Endothelial cell of umbilical vein (primary cell): ENCODE measurements around the gene ZNF831. TPM values are rescaled to one million over a fixed set of nuclear protein-coding genes. Genes with fewer than 3 reads are reported as not detected.

Experiments used
- BruUV-seq: library from RNA; stranded (reverse); fragments of 400-500 nt; replicated peaks from 2 replicates; lab custom pipeline; 2021; lab: Mats Ljungman, UMichigan
- CTCF ChIA-PET: fragments of 300-600, 350-600 bp; sonication (Branson Sonifier 250); formaldehyde crosslinking; loops from one replicate; lab custom pipeline; 2021; ENCODE audit warnings: antibody characterized with exemption, inconsistent platforms; lab: Charles Lee
- POLR2A ChIA-PET: fragments of 300-600, 350-600 bp; sonication (Branson Sonifier 250); formaldehyde crosslinking; loops from one replicate; lab custom pipeline; 2021; ENCODE audit warnings: antibody characterized with exemption, inconsistent platforms; lab: Charles Lee
- DNase-seq: peaks from one replicate; pipeline ENCODE4 v3.0.0-alpha.2; 2011; ENCODE audit warnings: low read depth, low spot score
- FAIRE-seq: peaks from 2 replicates; lab custom pipeline; 2011; peaks lifted over from hg19 to GRCh38; lab: Jason Lieb, UNC
- H2AFZ ChIP-seq: 2 replicates; pipeline ENCODE4 v1.6.0; 2012; ENCODE audit warnings: low read depth, low read length, control low read depth, inconsistent platforms
- H3K27ac ChIP-seq: 2 replicates; pipeline ENCODE4 v1.5.1; 2011; ENCODE audit warnings: low read depth, mild to moderate bottlenecking, control low read depth, low read length, moderate library complexity; ENCODE audit not compliant: insufficient read depth
- H3K27me3 ChIP-seq, 2 experiments: 2 replicates each; pipeline versions ENCODE4 v1.6.0 to v1.6.1; 2011; ENCODE audit warnings: low read length in 2 of 2, mixed read lengths in 1 of 2; ENCODE audit not compliant: control insufficient read depth in 2 of 2, insufficient read depth in 2 of 2
- H3K36me3 ChIP-seq, 2 experiments: 2 replicates in 1 of 2; 3 replicates in 1 of 2; pipeline ENCODE4 v1.5.1; 2011; ENCODE audit warnings: low read length in 2 of 2, mild to moderate bottlenecking in 1 of 2, moderate library complexity in 1 of 2; ENCODE audit not compliant: control insufficient read depth in 2 of 2, insufficient read depth in 2 of 2; ENCODE audit errors: extremely low read depth in 1 of 2
- H3K4me1 ChIP-seq: 3 replicates; pipeline ENCODE4 v1.5.1; 2011; ENCODE audit warnings: mild to moderate bottlenecking, low read length; ENCODE audit not compliant: control insufficient read depth, insufficient read depth; ENCODE audit errors: extremely low read depth
- H3K4me2 ChIP-seq: 2 replicates; pipeline ENCODE4 v1.6.1; 2011; ENCODE audit warnings: low read length, control low read depth, mixed read lengths; ENCODE audit not compliant: insufficient read depth
- H3K4me3 ChIP-seq, 3 experiments: fragments of 200-600 bp in 1 of 3; sonication (generic), shearing (Covaris generic) in 1 of 3; replicated peaks in 1 of 3; 2 replicates each; pipeline ENCODE4 v1.5.1; 2011 to 2016; ENCODE audit warnings: control low read depth in 3 of 3, low read length in 3 of 3, mild to moderate bottlenecking in 2 of 3, inconsistent platforms in 1 of 3, low read depth in 1 of 3, moderate library complexity in 1 of 3; ENCODE audit not compliant: insufficient read depth in 1 of 3
- H3K79me2 ChIP-seq: 2 replicates; pipeline ENCODE4 v1.6.0; 2012; ENCODE audit warnings: low read length, inconsistent platforms; ENCODE audit not compliant: control insufficient read depth, insufficient read depth
- H3K9ac ChIP-seq: replicated peaks from 2 replicates; pipeline ENCODE3; 2011; ENCODE audit warnings: low read length, control low read depth; ENCODE audit not compliant: insufficient read depth; ENCODE audit errors: extremely low read depth
- H3K9me1 ChIP-seq: replicated peaks from 3 replicates; pipeline ENCODE4 v1.6.0; 2011; ENCODE audit warnings: mild to moderate bottlenecking, low read length; ENCODE audit not compliant: control insufficient read depth, insufficient read depth; ENCODE audit errors: extremely low read depth
- H3K9me3 ChIP-seq: replicated peaks from 2 replicates; pipeline ENCODE4 v1.5.1; 2012; ENCODE audit warnings: low read length, inconsistent platforms; ENCODE audit not compliant: control insufficient read depth, insufficient read depth
- H4K20me1 ChIP-seq: replicated peaks from 2 replicates; pipeline ENCODE3; 2011; ENCODE audit warnings: mild to moderate bottlenecking, low read length; ENCODE audit not compliant: control insufficient read depth, insufficient read depth; ENCODE audit errors: extremely low read depth
- CTCF ChIP-seq, 2 donors: IDR thresholded peaks; 1 replicate in 1 of 2; 2 replicates in 1 of 2; pipeline ENCODE4 v1.5.1; 2011; ENCODE audit warnings: low read length in 2 of 2, mild to moderate bottlenecking in 2 of 2, moderate library complexity in 2 of 2, control low read depth in 1 of 2, inconsistent platforms in 1 of 2, low read depth in 1 of 2; ENCODE audit not compliant: insufficient read depth in 1 of 2; ENCODE audit errors: extremely low read depth in 1 of 2
- EZH2 ChIP-seq: IDR thresholded peaks from 2 replicates; pipeline ENCODE4 v1.6.1; 2012; ENCODE audit warnings: borderline replicate concordance, low read depth, mild to moderate bottlenecking, moderate library complexity, low read length, inconsistent platforms; ENCODE audit not compliant: severe bottlenecking
- FOS ChIP-seq: IDR thresholded peaks from 2 replicates; pipeline ENCODE4 v1.6.1; 2011; ENCODE audit warnings: mild to moderate bottlenecking, low read length, moderate library complexity, borderline replicate concordance; ENCODE audit not compliant: insufficient read depth
- GATA2 ChIP-seq: IDR thresholded peaks from 2 replicates; pipeline ENCODE4 v1.7.0; 2011; ENCODE audit warnings: low read depth, mild to moderate bottlenecking, moderate library complexity, mixed read lengths, low read length; ENCODE audit not compliant: insufficient read length, insufficient read depth
- JUN ChIP-seq: IDR thresholded peaks from 2 replicates; pipeline ENCODE4 v1.6.1; 2011; ENCODE audit warnings: borderline replicate concordance, low read depth; ENCODE audit not compliant: insufficient read length, insufficient read depth
- MAX ChIP-seq: IDR thresholded peaks from 2 replicates; pipeline ENCODE4 v1.6.1; 2011; ENCODE audit not compliant: insufficient read depth, insufficient read length
- MYC ChIP-seq: IDR thresholded peaks from one replicate; pipeline ENCODE4 v1.6.1; 2011; ENCODE audit warnings: mild to moderate bottlenecking, low read depth, low read length
- POLR2A ChIP-seq: IDR thresholded peaks from 2 replicates; pipeline ENCODE4 v1.6.1; 2012; ENCODE audit warnings: low read depth, mild to moderate bottlenecking, control low read depth, low read length
- POLR2AphosphoS5 ChIP-seq: IDR thresholded peaks from 2 replicates; pipeline ENCODE4 v1.6.1; 2012; ENCODE audit warnings: low read depth, mild to moderate bottlenecking, control low read depth, low read length, moderate library complexity; ENCODE audit not compliant: insufficient read depth
- dilution Hi-C: fragments of 300-500 bp; cut with MboI; formaldehyde crosslinking; loops from one replicate; pipeline ENCODE4 v1.15.0; 2019; ENCODE audit warnings: low sequenced_read_pairs; ENCODE audit not compliant: extremely low pct_ligation_motif_present
- intact Hi-C: fragments of 100-400 bp; cut with micrococcal nuclease; formaldehyde crosslinking; loops from one replicate; pipeline ENCODE4 v1.10.0; 2022
- polyA plus RNA-seq, 4 experiments: library from polyadenylated mRNA; depleted of rRNA in 3 of 4; stranded (reverse) in 3 of 4; unstranded in 1 of 4; fragments of >200 nt; gene quantifications; 2 replicates each; pipeline versions ENCODE4 v1.2.1 to v1.2.3, GENCODE V29; 2011 to 2012; ENCODE audit warnings: missing spikeins in 1 of 4
- total RNA-seq: library from RNA; stranded (reverse); gene quantifications from 2 replicates; pipeline ENCODE4 v1.2.3, GENCODE V29; 2021

The ZNF831 gene
- total and polyA plus RNA-seq, 2 donors (not counting 3 experiments of a cell fraction or from before 2014, with no cell fraction given): not detected

DNA sequence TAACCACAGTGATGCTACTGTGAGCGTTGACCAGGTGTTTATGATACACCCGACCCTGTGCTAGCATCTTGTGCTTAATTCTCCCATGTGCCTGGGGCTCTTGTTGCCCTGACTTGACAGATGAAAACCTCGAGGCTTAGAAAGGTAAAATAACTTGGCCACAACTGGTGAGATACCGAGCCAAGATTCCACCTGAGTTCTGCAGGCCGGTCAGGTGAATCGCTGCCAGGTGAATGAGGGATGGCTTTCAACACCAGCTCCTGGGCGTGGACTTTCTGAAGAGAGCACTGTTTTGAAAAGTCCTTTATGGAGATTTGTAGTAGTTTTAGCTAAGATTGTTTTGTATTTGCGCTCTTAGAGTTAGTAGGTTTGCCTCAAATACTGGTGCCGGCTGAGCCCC, 12.2 kb upstream of the ZNF831 start:
- Histone ChIP-seq H3K27me3 (no peaks in the 10 kb centered on the region), H3K36me3 (no peaks in the 10 kb centered on the region), H3K4me3 (no peak overlapping the region), H4K20me1 (no peaks in the 10 kb centered on the region), H3K4me1 (no peaks in the 10 kb centered on the region), H3K4me2 (no peak overlapping the region), H3K9ac (no peak overlapping the region), H3K79me2 (no peaks in the 10 kb centered on the region), H3K9me3 (no peaks in the 10 kb centered on the region), H3K27ac (no peak overlapping the region), H2AFZ (no peak overlapping the region), H3K9me1 (no peaks in the 10 kb centered on the region)
- DNase-seq (no peak), FAIRE-seq (no peak)
- dilution Hi-C loops: no loop called here
- ChIA-PET CTCF (no interaction called here), POLR2A (no interaction called here)
- TF ChIP-seq GATA2: no peak
- no peak for TF ChIP-seq CTCF (IDR thresholded peaks at IDR 0.05; ENCODE audit: extremely low read depth in 1 of 2, insufficient read depth in 1 of 2, low read depth in 1 of 2, low read length in 2 of 2)
- TF ChIP-seq MYC: no peak
- TF ChIP-seq JUN: no peak
- no peak for TF ChIP-seq POLR2A
- TF ChIP-seq MAX: no peak
- TF ChIP-seq EZH2: no peak
- no peak for TF ChIP-seq FOS
- no peak for TF ChIP-seq POLR2AphosphoS5
- intact Hi-C loops: no loop called here
- no TSS peak for BruUV-seq
